Ascending aorta (tissue), 2 donors: ENCODE results near the gene TRAPPC2L. TPM values are rescaled to one million over a fixed set of nuclear protein-coding genes. Genes with fewer than 3 reads are reported as not detected.
"Not testable (repeated sequence)": the region's sequence is repeated elsewhere in the genome, so short reads cannot be mapped to it uniquely, and the experiment has no call there.

Source experiments
- DNase-seq, 2 donors: peaks; one replicate each; pipeline ENCODE4 v3.0.0-alpha.2; 2019; ENCODE audit warnings: low spot score in 2 of 2
- H3K27ac ChIP-seq, 2 donors: fragments of 200-600 bp; sonication (generic); one replicate each; pipeline ENCODE4 v1.5.1; 2016 to 2017; ENCODE audit warnings: mild to moderate bottlenecking in 1 of 2
- H3K27me3 ChIP-seq: fragments of 200-600 bp; sonication (generic); one replicate; pipeline ENCODE4 v1.5.1; 2017
- H3K36me3 ChIP-seq, 2 donors: fragments of 200-600 bp; sonication (generic); one replicate each; pipeline ENCODE4 v1.5.1; 2016
- H3K4me1 ChIP-seq, 2 donors: fragments of 200-600 bp; sonication (generic); one replicate each; pipeline ENCODE4 v1.5.1; 2016 to 2017; ENCODE audit warnings: mild to moderate bottlenecking in 1 of 2
- H3K4me3 ChIP-seq, 2 donors: fragments of 200-600 bp; sonication (generic); one replicate each; pipeline ENCODE4 v1.5.1; 2016 to 2017; ENCODE audit warnings: mild to moderate bottlenecking in 1 of 2
- H3K9me3 ChIP-seq, 2 donors: fragments of 200-600 bp; sonication (generic); one replicate each; pipeline ENCODE4 v1.5.1; 2016
- intact Hi-C: fragments of 100-400 bp; cut with DNase I; formaldehyde crosslinking; loops from one replicate; pipeline ENCODE4 v1.15.1; 2023
- total RNA-seq: library from RNA; depleted of rRNA; stranded (reverse); fragments of >200 nt; gene quantifications from one replicate; pipeline ENCODE4 v1.1.0, GENCODE V29; 2016
- TF ChIP-seq, protein P1 (sequence below), 3 experiments: fragments of 200-600 bp in 2 of 3; fragments of 450-650 bp in 1 of 3; sonication (generic) in 2 of 3; IDR thresholded peaks; one replicate each; pipeline ENCODE4 v1.5.1; 2016 to 2019; ENCODE audit warnings: antibody characterized with exemption in 3 of 3, mild to moderate bottlenecking in 1 of 3, moderate library complexity in 1 of 3

Gene TRAPPC2L
- total RNA-seq, 1 donor from 2014 or later, result 7.6 TPM

- intact Hi-C loops, result no loop called here
- Histone ChIP-seq H3K4me3 (no peak overlapping the region), H3K36me3 (peaks cover 19 to 40% of the 10 kb centered on the region in 2 donors), H3K27ac (no peak overlapping the region), H3K9me3 (no peaks in the 10 kb centered on the region), H3K27me3 (no peaks in the 10 kb centered on the region), H3K4me1 (no peaks in the 10 kb centered on the region)
- TF ChIP-seq, protein P1, sequence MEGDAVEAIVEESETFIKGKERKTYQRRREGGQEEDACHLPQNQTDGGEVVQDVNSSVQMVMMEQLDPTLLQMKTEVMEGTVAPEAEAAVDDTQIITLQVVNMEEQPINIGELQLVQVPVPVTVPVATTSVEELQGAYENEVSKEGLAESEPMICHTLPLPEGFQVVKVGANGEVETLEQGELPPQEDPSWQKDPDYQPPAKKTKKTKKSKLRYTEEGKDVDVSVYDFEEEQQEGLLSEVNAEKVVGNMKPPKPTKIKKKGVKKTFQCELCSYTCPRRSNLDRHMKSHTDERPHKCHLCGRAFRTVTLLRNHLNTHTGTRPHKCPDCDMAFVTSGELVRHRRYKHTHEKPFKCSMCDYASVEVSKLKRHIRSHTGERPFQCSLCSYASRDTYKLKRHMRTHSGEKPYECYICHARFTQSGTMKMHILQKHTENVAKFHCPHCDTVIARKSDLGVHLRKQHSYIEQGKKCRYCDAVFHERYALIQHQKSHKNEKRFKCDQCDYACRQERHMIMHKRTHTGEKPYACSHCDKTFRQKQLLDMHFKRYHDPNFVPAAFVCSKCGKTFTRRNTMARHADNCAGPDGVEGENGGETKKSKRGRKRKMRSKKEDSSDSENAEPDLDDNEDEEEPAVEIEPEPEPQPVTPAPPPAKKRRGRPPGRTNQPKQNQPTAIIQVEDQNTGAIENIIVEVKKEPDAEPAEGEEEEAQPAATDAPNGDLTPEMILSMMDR (IDR thresholded peaks at IDR 0.05), result no peak
- no peak for DNase-seq
Observed at GRCh38 chr16:88821168-88821850, 35.6 kb upstream of the TRAPPC2L start.

GRCh38 chr16:88822281-88823040 lies 34.5 kb upstream of the TRAPPC2L start:
- peaks cover 19 to 40% of the 10 kb centered on the region in 2 donors for H3K36me3 ChIP-seq
- TF ChIP-seq, protein P1 (IDR thresholded peaks at IDR 0.05), result no peak

DNA sequence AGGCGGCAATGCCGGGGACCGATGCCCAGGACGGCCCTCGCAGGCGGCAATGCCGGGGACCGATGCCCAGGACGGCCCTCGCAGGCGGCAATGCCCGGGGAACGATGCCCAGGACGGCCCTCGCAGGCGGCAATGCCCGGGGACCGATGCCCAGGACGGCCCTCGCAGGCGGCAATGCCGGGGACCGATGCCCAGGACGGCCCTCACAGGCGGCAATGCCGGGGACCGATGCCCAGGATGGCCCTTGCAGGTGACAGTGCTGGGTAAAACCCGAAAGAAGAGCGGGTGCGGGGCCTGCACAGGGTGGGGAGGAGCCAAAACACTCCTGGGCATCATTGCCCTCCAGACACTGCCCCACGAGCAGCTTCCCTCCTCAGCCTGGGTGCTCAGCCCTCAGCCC lies 33.3 kb upstream of the TRAPPC2L start:
- H3K27ac ChIP-seq, DNase-seq, intact Hi-C loops, H3K4me1 ChIP-seq, H3K27me3 ChIP-seq, H3K4me3 ChIP-seq, H3K9me3 ChIP-seq: not testable (repeated sequence)
- peaks cover 24 to 51% of the 10 kb centered on the region in 2 donors for H3K36me3 ChIP-seq

More at GRCh38 chr16:88822281-88823040, 34.5 kb upstream of the TRAPPC2L start:
- Histone ChIP-seq H3K27me3 (no peaks in the 10 kb centered on the region), H3K4me1 (no peaks in the 10 kb centered on the region), H3K27ac (no peak overlapping the region), H3K4me3 (no peak overlapping the region), H3K9me3 (no peaks in the 10 kb centered on the region)
- DNase-seq, result no peak
- intact Hi-C loops, result no loop called here

- DNase-seq, result no peak
- TF ChIP-seq, protein P1 (IDR thresholded peaks at IDR 0.05), result no peak
- no peaks in the 10 kb centered on the region for H3K4me1 ChIP-seq
- no peaks in the 10 kb centered on the region for H3K9me3 ChIP-seq
- no peak overlapping the region for H3K27ac ChIP-seq
- H3K4me3 ChIP-seq, result no peak overlapping the region
- peaks cover 25 to 59% of the 10 kb centered on the region in 2 donors for H3K36me3 ChIP-seq
- intact Hi-C loops, result no loop called here
- no peaks in the 10 kb centered on the region for H3K27me3 ChIP-seq
Observed at GRCh38 chr16:88824256-88825077, 32.5 kb upstream of the TRAPPC2L start.

DNA sequence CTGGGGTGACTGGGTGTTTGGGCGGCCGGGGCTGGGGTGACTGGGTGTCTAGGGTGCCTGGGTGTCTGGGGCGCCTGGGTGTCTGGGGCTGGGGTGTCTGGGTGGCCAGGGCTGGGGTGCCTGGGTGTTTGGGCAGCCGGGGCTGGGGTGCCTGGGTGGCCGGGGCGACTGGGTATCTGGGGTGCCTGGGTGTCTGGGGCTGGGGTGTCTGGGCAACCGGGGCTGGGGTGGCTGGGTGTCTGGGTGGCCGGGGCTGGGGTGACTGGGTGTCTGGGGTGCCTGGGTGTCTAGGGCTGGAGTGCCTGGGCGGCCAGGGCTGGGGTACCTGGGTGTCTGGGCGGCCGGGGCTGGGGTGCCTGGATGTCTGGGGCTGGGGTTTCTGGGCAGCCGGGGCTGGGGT lies 31.8 kb upstream of the TRAPPC2L start:
- Histone ChIP-seq H3K27ac (no peak overlapping the region), H3K4me3 (no peak overlapping the region), H3K36me3 (peaks cover 25 to 62% of the 10 kb centered on the region in 2 donors), H3K27me3 (no peaks in the 10 kb centered on the region), H3K4me1 (no peaks in the 10 kb centered on the region), H3K9me3 (no peaks in the 10 kb centered on the region)
- intact Hi-C loops, result no loop called here
- no peak for DNase-seq
- TF ChIP-seq, protein P1 (IDR thresholded peaks at IDR 0.05), result no peak
